Psoas muscle (tissue), 8 donors: ENCODE measurements around the gene TIGAR. TPM values are rescaled to one million over a fixed set of nuclear protein-coding genes. Genes with fewer than 3 reads are reported as not detected.

Source experiments
- ATAC-seq, 4 donors: fragments of 200-7000 bp; cut with Tn5 transposase; one replicate each; pipeline ENCODE4 v1.9.1; 2020; ENCODE audit warnings: moderate library complexity in 3 of 4, mild to moderate bottlenecking in 2 of 4
- DNase-seq, 2 donors: peaks; one replicate each; pipeline ENCODE4 v3.0.0-alpha.2; 2020
- H3K27ac ChIP-seq: fragments of 200-600 bp; one replicate; pipeline ENCODE4 v1.8.0; 2022
- H3K27me3 ChIP-seq, 3 donors: fragments of 200-600 bp in 1 of 3; one replicate each; pipeline versions ENCODE4 v1.6.1 to v1.8.0; 2013 to 2022; ENCODE audit warnings: low read length in 2 of 3, mild to moderate bottlenecking in 2 of 3, moderate library complexity in 1 of 3; ENCODE audit not compliant: insufficient read depth in 3 of 3
- H3K36me3 ChIP-seq, 2 donors: fragments of 200-600 bp in 1 of 2; one replicate each; pipeline versions ENCODE4 v1.6.1 to v1.8.0; 2013 to 2022; ENCODE audit warnings: low read depth in 1 of 2, mild to moderate bottlenecking in 1 of 2, moderate library complexity in 1 of 2; ENCODE audit not compliant: insufficient read depth in 1 of 2
- H3K4me1 ChIP-seq: fragments of 200-600 bp; one replicate; pipeline ENCODE4 v1.8.0; 2022
- H3K4me3 ChIP-seq: fragments of 200-600 bp; one replicate; pipeline ENCODE4 v1.8.0; 2022; ENCODE audit warnings: mild to moderate bottlenecking
- H3K9me3 ChIP-seq: fragments of 200-600 bp; one replicate; pipeline ENCODE4 v1.8.0; 2022
- WGBS, 3 donors: extraction: QIAGEN DNeasy Blood & Tissue Kit; methylation state at CpG; one replicate each; pipeline versions ENCODE4 v1.1.6 to v1.1.7; 2013; 5-methylcytosine and 5-hydroxymethylcytosine counted together
- intact Hi-C, 2 donors: fragments of 100-400 bp; cut with DNase I; formaldehyde crosslinking; loops; one replicate each; pipeline versions ENCODE4 v1.11.0 to v1.14.2; 2022
- polyA plus RNA-seq, 3 donors: library from polyadenylated mRNA; stranded (reverse); fragments of 200-250 nt; gene quantifications; one replicate each; pipeline ENCODE4 v1.2.3, GENCODE V29; 2013
- total RNA-seq, 4 donors: library from RNA; stranded (reverse); fragmentation: NEBNext Ultra II Directional in 2 of 4; extraction: Animal tissue kit (Norgen Biotek cat#: 25700) in 2 of 4; gene quantifications; one replicate each; pipeline versions ENCODE4 v1.2.1 to v1.2.4, GENCODE V29; 2021 to 2023
- TF ChIP-seq, protein P1 (sequence below): fragments of 200-600 bp; IDR thresholded peaks from one replicate; pipeline ENCODE4 v1.8.0; 2022; ENCODE audit warnings: antibody characterized with exemption
- donor health status: healthy with polysubstance abuse.
- donor health status: DM: no; HTN: no; CAD: no; lungs with moderate emphysema.
- donor health status: Bipolar disorder and iron deficiency.
- donor health status: healthy.
- donor health status: DM: yes; HTN: yes; CAD: no.
- donor health status: DM: no; HTN: no; CAD: no.
- donor health status: DM: no; HTN: no; CAD: no.
- donor health status: DM: yes; HTN: yes; CAD: no.

TIGAR gene
- total and polyA plus RNA-seq, 7 donors = 6.3 to 20.0 (median 11.8) TPM

DNA sequence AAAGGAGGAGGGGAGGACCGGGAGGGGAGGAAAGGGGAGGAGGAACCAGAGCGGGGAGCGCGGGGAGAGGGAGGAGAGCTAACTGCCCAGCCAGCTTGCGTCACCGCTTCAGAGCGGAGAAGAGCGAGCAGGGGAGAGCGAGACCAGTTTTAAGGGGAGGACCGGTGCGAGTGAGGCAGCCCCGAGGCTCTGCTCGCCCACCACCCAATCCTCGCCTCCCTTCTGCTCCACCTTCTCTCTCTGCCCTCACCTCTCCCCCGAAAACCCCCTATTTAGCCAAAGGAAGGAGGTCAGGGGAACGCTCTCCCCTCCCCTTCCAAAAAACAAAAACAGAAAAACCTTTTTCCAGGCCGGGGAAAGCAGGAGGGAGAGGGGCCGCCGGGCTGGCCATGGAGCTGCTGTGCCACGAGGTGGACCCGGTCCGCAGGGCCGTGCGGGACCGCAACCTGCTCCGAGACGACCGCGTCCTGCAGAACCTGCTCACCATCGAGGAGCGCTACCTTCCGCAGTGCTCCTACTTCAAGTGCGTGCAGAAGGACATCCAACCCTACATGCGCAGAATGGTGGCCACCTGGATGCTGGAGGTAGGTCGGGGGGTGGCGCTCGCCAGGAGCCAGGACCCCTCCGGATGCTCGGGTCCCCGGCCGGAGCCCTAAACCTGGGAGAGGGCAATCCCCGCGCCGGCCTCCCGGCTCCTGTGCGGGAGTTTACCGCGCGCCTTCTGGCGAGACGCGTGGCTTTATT, 47.2 kb upstream of the TIGAR start, which contains the start of gene CCND2:
TSS of gene CCND2 (plus strand) at position 111 of the 744 bp plus-strand sequence. CDS start at position 390, 279 bp downstream.
- ATAC-seq (peak; percentile 45 to 54 (median 48)), DNase-seq (peak; percentile 86 to 87)
- TF ChIP-seq, protein P1, sequence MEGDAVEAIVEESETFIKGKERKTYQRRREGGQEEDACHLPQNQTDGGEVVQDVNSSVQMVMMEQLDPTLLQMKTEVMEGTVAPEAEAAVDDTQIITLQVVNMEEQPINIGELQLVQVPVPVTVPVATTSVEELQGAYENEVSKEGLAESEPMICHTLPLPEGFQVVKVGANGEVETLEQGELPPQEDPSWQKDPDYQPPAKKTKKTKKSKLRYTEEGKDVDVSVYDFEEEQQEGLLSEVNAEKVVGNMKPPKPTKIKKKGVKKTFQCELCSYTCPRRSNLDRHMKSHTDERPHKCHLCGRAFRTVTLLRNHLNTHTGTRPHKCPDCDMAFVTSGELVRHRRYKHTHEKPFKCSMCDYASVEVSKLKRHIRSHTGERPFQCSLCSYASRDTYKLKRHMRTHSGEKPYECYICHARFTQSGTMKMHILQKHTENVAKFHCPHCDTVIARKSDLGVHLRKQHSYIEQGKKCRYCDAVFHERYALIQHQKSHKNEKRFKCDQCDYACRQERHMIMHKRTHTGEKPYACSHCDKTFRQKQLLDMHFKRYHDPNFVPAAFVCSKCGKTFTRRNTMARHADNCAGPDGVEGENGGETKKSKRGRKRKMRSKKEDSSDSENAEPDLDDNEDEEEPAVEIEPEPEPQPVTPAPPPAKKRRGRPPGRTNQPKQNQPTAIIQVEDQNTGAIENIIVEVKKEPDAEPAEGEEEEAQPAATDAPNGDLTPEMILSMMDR = no peak
- H3K27me3 ChIP-seq = peaks cover 0 to 77% (median 45%) of the 10 kb centered on the region in 3 donors
- H3K4me3 ChIP-seq = peak within 1 kb of the TSS; percentile 69
- H3K27ac ChIP-seq = peak within 1 kb of the TSS; percentile 53
- peaks cover 55% of the 10 kb centered on the region for H3K4me1 ChIP-seq
- intact Hi-C loops = no loop called here
- WGBS, 3 donors = 0 to 1% (median 0%) methylated on average over 24 to 52 of the region's 52 CpGs
- no peaks in the 10 kb centered on the region for H3K9me3 ChIP-seq
- no peaks in the 10 kb centered on the region for H3K36me3 ChIP-seq

DNA sequence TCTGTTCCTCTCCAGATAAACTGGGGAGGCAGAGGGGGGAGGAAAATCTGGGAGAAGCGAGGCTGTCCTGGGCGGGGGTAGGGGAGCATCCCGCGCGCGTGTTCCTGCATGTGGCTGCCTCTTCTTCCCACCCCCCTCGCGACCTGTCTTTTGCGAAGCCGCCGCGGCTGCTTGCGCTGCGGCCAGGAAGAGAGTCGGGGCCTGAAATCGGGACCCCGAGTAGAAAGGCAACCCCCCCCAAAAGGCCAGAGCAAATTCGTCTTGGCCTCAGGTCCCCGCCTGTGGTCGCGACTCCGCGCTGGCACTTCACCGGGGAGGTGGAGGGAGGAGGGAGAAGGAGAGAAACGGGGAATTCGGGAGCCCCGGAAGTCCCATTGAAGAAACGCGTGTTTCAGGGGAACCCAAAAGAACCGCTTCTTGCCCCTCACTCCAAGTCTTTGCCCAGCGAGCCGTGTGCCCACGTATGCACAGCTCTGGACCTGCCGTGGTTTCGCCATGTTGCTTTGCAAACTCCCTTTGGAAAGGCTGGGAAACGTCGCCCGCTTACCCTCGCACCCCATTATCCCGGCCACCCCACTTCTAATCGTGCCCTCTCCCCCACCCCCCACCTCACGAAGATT, 46.5 kb upstream of the TIGAR start:
- H3K4me1 ChIP-seq = peaks cover 55% of the 10 kb centered on the region

GRCh38 chr12:4275016-4275869, 45.8 kb upstream of the TIGAR start:
- H3K27me3 ChIP-seq = peaks cover 0 to 66% (median 37%) of the 10 kb centered on the region in 3 donors
- H3K27ac ChIP-seq = peak overlapping the region; percentile 16
- WGBS, 3 donors = 3 to 5% (median 4%) methylated on average over 40 to 43 of the region's 43 CpGs
- TF ChIP-seq, protein P1 = no peak
- no peak for ATAC-seq
- peak overlapping the region; percentile 69 for H3K4me3 ChIP-seq
- intact Hi-C loops = loop anchor here (5.0 kb wide), 3 partner anchors 168 to 278 kb away; no protein-coding TSS in a partner anchor
- no peak for DNase-seq
- peaks cover 48% of the 10 kb centered on the region for H3K4me1 ChIP-seq
- H3K9me3 ChIP-seq = no peaks in the 10 kb centered on the region
- H3K36me3 ChIP-seq = no peaks in the 10 kb centered on the region

More for the DNA sequence above, 46.5 kb upstream of the TIGAR start:
- TF ChIP-seq, protein P1 = no peak
- peak overlapping the region; percentile 53 for H3K27ac ChIP-seq
- peaks cover 0 to 73% (median 41%) of the 10 kb centered on the region in 3 donors for H3K27me3 ChIP-seq
- no peaks in the 10 kb centered on the region for H3K36me3 ChIP-seq
- no peaks in the 10 kb centered on the region for H3K9me3 ChIP-seq
- 0 to 1% (median 1%) methylated on average over 41 to 42 of the region's 42 CpGs for WGBS, 3 donors
- DNase-seq (no peak), ATAC-seq (no peak)
- intact Hi-C loops = loop anchor here (5.0 kb wide), 3 partner anchors 167 to 277 kb away; no protein-coding TSS in a partner anchor
- peak overlapping the region; percentile 69 for H3K4me3 ChIP-seq

DNA sequence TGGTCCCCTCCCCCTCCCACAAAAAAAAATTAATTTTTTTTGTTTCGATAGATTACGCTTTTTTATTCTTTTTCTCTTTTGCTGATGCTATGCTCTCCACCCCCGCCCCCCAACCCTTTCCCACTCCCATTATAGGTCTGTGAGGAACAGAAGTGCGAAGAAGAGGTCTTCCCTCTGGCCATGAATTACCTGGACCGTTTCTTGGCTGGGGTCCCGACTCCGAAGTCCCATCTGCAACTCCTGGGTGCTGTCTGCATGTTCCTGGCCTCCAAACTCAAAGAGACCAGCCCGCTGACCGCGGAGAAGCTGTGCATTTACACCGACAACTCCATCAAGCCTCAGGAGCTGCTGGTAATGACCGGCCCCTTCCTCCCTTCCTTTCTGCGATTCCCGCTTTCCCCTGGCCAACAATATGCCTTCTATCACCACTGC, 45.1 kb upstream of the TIGAR start:
- intact Hi-C loops = loop anchor here (2.0 to 5.0 kb wide), 6 partner anchors 169 to 975 kb away; no protein-coding TSS in a partner anchor
- Histone ChIP-seq H3K36me3 (no peaks in the 10 kb centered on the region), H3K9me3 (no peaks in the 10 kb centered on the region), H3K27me3 (peaks cover 0 to 60% (median 37%) of the 10 kb centered on the region in 3 donors), H3K4me1 (peaks cover 45% of the 10 kb centered on the region), H3K27ac (no peak overlapping the region), H3K4me3 (peak overlapping the region; percentile 69)
- ATAC-seq (no peak), DNase-seq (no peak)
- 32 to 58% (median 41%) methylated on average over 14 of the region's 14 CpGs for WGBS, 3 donors
- TF ChIP-seq, protein P1 = no peak
